Tibial nerve (tissue), 3 donors: ENCODE results near the gene SPSB4.

Experiments
- CTCF ChIP-seq, 5 experiments: fragments of 200-600 bp in 3 of 5; fragments of 450-650 bp in 2 of 5; sonication (generic) in 3 of 5; IDR thresholded peaks; one replicate each; pipeline ENCODE4 v1.5.1; 2016 to 2019; ENCODE audit warnings: antibody characterized with exemption in 5 of 5, mild to moderate bottlenecking in 3 of 5, moderate library complexity in 2 of 5
- POLR2A ChIP-seq, 2 donors: fragments of 450-650 bp; IDR thresholded peaks; one replicate each; pipeline ENCODE4 v1.6.1; 2017; ENCODE audit warnings: antibody characterized with exemption in 2 of 2, mild to moderate bottlenecking in 2 of 2, moderate library complexity in 2 of 2

DNA sequence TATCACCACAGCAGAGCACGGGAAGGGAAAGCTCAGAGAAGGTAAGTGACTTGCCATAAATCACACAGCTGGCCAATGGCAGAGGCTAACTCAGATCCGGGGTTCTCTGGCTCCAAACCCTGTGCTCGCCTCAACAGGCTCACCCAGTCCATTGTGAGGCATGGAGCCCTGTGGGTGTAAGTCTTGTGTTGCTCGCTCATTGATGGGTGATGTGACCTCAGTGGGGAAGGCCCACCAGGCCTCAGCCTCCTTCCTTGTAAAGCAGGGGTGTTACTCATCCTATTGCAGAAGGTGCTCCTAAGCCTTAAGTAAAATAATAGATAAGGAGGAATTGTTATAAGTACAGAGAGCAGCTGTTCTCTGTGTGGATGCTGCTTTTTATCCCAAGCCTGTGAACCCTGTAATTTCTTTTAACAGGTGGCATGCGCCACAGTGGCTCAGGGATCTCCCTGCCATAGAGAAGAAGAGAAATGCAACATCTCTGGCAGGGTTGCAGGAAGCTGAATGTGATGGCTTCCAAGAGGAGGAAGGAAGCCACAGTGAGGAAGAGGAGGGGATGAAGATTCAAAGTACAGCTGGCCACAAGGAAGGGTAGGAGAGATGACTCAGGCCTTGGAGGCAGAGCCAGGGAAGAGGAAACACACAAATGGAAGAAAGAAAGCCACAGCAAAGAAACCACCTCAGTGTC lies 30.9 kb upstream of the SPSB4 start:
- TF ChIP-seq CTCF (IDR thresholded peaks at IDR 0.05), result no peak
- no peak for TF ChIP-seq POLR2A (IDR thresholded peaks at IDR 0.05)
